Pons (tissue), 1 donor: ENCODE data around the gene PROSER3.
A peak's percentile ranks its signal among the peaks of the same experiment; 100 is the strongest.

ENCODE experiments used
- DNase-seq: peaks from one replicate; pipeline ENCODE4 v3.0.0-alpha.2; 2016; ENCODE audit warnings: low spot score

Gene PROSER3

DNA sequence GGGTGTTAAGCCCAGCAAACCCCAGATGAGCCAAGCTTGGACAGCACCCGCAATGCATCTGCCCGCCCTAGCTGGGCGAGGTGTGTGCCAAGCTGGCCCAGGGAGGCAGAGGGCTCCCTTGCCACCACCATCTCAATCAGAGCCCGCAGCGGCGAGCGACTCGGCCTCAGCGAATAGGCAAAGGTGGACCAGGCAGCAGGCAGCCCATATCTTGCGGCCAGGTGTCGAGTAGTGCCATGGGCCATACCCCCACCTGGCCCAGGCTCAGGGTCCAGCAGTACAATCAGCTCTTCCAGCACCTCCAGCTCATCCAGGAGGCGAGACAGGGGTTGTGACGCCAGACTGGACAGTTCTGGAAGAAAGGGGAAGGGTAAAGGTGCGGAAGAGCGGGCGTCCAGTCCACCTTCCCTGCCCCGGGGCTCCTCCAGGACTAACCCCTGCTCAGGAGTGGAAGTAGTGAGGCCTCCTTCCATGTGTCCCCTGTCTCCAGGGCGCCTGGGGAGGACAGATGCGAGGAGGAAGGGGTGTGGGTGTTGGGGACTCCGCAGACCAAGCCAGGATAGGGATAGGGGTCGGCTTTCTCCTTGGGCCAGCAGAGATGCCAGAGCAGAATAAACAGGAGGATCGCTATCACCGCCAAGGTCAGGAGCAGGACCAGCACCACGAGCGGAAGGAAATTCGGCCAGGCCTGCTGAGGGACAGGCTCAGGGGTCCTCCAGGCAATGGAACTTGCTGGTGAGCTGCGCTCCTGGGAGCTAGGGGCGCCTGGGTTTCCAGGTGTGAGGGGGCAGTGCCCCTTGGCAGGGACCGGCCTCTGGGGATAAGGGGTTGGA lies 18.5 kb upstream of the PROSER3 start:
- no peak for DNase-seq

DNA sequence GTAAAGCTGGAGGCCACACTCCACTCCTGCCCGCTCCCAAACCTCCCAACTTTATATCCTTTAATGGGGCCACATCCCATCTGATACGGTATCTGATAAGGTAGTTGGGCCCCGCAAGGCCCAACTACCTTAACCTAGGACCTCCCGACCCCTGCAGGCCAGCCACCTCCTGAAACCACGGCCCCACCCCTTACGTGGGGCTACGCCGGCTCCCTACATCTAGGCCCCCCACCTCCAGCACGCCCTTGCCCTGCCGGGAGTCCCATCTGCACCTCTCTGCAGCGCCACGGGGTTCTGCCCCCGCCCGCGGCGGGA lies 17.9 kb upstream of the PROSER3 start:
- DNase-seq: no peak

DNA sequence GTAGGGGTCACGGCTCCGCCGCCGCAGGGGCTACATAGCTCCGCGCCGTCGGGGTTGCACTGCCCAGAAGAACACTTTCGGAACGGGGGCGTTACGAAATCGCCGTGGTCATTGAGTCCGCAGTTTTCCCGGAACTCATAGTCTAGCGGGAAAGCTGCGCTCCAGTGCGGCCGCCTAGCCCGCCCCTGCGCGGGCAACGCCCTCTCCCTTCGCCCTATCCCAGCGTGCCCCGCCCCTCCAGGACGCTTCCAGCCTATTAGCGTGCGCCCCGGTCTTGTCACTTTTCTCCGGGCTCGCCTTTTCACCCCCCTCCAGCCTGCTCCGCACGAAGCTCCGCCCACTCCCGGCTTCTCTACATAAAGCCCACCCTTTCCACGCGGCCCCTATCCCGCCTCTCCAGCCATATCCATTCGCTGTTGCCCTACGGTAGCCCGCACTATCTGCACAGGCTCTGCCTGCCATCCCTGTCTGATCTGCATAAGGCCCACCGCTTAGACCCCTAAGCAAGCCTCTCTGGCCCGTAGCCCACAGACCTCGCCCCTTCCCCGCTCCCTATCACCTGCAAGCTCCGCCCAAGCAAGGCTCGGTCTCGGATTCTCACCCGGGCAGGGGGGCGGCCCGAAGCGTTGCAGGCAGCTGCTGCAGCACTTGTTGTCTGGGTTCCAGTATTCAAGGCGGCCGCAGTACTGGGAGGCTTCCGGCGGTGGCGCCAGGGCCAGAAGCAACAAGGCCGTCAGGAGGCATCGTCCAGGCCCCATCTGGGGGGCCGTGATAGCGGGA lies 17.4 kb upstream of the PROSER3 start:
- DNase-seq: peak; percentile 98

DNA sequence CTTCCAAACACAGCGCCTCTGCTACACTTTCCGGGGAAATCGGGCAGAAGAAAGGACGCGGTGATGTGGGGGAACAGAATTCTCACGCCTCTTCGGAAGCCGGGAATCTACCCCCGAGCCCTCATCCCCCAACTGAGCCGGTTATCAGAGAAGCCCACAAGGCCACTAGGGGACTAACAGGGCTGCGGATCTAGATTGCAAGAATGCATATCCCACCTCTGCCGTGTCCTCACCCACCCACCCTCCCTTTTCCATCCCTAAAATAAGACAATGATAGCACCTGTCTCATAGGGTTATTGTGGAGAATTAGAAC lies 16.8 kb upstream of the PROSER3 start:
- DNase-seq: no peak

DNA sequence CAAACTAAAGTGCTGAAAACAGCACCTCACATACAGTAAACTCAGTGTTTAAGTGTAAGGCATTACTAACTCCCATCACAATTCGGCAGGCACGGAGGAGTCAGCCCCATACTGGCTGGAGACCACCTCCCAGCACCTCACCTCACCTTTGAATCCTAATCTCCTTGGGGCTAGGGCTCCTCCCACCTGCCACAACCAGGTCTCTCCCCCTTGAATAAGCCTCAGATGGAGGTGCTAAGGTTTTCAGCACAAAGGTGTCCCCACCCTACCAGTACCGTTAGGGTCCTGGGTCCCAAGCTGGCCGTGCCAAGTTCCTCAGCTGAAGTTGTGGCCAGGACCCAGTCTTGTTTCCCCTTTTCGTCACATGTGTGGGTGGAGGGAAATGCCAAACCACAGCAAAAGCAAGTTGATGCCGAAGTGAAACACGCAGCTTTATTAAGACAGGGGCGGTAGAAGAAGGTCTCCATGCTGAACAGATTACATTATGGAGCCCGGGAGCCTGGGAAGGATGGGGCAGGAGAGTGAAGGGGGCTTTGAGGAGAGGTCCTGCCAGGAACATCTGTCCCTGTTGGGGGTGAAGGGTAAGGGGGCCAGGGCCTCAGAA lies 15.8 kb upstream of the PROSER3 start, which contains the start of gene IGFLR1:
Gene IGFLR1, minus strand, starts transcription at position 332 of the 604 bp plus-strand sequence. CDS start 1,272 bp downstream, outside the sequence.
- peak; percentile 74 for DNase-seq

DNA sequence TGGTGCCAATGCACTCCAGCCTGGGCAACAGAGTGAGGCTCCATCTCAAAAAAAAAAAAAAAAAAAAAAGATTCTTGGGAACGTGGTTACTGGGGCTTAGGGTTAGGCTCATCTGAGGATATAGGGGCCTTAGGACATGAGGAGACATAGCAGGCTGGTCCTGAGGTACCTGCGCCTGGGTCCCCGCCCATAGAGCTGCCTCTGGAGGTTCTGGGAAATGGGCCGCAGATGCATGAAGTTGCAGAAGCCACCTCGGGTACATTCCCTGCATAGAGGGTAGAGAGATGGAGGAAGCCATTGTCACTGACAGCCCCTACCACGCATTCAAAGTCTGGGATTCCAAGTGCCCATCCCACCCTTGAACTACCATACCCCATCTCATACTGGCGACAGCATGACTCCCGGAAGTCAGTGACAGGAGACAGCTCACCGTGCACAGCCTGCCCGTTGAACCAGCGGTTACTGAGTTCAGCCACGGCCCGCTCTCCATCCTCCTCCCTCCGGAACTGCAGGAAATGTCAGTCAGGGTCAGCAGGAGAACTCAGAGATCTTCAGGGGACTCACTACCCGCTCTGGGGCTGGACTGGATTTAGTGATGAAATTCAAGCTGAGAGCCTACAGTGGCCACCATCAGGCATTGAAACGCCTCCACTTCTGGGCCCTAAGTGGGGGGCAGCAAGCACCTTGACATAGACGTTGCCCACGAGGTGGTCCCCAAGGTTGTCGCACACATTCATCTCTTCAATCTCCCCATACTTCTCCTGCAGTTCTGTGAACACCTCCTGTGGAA lies 14.1 kb upstream of the PROSER3 start:
- DNase-seq: no peak

DNA sequence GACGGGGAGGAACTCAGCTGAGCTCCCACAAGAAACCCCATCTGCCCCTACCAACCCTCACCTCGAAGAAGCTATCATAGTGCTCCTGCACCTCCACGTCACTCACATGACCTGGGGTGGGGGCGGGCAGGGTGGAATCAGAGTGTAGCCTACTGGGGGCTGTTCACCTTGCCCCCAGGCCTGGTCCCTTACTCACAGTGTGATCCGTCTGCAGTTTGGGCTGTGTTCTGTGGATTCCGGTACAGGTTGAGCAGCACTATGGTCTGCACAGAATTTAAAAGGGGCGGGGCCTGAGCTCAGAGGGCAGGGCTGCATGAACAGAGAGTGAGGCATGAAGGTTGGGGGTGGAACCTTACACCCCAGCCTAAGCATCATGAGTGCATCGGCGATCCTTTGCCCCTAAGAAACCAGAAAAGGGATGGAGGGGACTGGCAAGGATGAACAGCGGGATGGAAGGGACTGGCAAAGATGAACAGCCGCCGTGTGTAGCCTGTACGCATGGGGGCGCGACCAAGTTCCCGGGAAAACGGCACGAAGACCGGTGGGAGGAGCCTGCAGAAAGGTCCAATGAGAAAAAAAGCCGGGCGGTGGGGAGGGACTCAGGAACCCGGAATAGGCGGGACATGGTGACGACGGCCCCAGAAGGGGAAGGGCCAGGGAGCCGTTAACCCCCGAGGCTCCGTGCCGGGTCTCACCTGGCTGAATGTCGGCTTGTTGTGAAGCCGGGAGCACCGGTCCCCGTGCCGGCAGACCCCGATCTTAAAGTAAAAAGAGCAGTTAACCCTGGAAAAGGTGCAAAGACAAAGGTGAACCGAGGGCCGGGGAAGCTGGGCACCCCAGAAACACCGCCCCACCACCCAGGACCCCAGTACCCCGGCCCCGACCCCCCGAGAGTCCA lies 13.3 kb upstream of the PROSER3 start:
- peak; percentile 97 for DNase-seq

DNA sequence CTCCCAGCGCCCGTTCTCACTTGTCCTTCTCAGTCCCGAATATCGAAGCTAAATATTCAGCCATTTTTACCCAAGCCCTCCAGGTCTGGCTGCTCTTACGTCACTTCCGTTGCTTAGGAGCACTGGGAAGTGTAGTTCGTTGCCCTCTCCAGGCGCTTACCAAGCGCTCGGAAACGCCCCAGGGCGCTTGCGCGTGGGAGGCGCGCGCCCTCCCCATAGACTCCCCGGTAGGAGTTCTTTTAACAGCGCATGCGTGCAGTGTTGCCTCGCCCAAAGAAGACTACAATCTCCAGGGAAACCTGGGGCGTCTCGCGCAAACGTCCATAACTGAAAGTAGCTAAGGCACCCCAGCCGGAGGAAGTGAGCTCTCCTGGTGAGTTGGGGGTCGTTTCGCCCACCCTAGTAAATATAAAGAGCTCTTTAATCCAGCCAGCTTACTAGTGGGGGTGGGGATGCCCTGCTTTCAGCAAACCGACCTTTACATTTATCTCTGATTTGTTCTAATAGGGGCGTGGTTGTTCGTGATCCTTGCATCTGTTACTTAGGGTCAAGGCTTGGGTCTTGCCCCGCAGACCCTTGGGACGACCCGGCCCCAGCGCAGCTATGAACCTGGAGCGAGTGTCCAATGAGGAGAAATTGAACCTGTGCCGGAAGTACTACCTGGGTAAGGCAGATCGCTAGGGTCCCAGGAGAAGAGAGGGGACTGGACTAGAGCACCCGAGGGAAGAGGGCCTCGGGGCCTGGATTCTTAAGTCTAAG lies 12.5 kb upstream of the PROSER3 start, which contains the start of the genes PSENEN and U2AF1L4:
Gene PSENEN, plus strand, starts transcription at position 324 of the 759 bp plus-strand sequence. Its CDS starts 280 bp downstream, at position 604.
Gene U2AF1L4, minus strand, starts transcription at position 91 of the 759 bp plus-strand sequence. Its CDS starts 27 bp downstream, at position 64.
- peak; percentile 100 for DNase-seq

DNA sequence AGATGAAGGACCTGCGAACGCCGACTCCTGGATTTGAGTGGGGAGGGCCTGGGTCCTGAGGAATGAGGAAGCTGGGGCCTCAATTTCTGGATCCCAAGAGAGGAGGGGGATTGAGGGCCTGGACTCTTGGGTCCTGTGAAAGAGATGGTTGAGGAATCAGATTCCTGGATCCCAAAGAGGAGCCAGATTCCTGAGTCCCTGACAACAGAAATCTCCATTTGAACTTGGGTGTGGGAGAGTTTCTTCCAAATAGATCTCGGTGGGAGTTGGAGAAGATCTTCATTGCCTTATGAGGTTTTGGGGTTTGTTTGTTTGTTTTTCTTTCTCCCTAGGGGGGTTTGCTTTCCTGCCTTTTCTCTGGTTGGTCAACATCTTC lies 11.9 kb upstream of the PROSER3 start:
- DNase-seq: no peak

DNA sequence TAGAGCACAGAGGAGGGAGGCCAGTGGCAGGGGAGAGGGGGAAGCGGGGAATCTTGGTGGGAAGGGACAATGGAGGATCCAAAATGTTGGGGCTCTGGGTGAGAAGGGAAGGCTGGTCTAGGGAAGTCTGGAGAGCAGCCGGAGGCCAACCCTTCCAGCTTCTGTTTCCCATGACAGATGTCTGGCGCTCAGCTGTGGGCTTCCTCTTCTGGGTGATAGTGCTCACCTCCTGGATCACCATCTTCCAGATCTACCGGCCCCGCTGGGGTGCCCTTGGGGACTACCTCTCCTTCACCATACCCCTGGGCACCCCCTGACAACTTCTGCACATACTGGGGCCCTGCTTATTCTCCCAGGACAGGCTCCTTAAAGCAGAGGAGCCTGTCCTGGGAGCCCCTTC lies 11.4 kb upstream of the PROSER3 start:
- no peak for DNase-seq

DNA sequence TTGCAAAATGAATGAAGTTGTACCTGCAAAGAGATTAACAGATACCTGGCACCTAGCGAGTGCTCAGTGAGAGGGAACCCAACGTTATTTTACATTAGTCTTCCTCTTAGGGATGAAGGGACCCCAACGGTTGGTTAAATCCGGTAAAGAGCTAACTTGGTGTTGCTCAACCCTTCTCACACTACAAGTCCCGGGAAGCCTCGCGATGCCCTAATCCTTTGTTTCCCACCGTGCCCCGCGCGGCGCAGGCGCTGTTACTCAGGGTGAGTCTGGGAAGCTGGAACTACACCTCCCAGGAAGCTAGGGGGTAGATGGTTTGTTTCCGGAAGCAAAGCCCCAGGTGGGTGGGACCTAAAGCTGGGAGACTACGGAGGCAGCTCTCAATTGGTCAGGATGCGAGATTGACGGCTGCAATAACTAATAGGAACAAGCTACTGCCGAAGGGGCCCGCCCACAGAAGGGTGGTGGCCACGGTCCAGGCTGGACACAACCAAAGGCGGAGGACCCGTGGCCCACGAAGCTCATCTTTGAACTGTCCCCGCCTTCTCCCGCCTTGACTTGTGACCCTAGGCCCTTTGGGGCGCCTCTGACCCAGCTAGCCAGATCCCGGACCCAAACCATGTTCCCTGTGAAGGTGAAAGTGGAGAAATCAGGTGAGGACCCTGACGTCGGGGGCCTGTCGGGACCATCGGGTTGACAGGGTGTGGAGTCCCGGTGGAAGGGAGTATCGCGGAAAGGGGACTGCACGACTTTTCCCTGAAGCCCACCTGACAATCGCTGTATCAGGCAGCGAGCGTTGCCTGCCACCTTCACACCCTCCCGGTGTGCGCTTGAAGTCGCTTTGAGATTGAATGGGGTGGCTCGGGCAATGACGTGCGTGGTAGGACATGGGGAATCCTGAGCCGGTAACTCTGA lies 9.6 kb upstream of the PROSER3 start, which contains the start of gene LIN37:
Gene LIN37, plus strand, starts transcription at position 471 of the 915 bp plus-strand sequence. Its CDS starts 149 bp downstream, at position 620.
- peak; percentile 100 for DNase-seq

DNA sequence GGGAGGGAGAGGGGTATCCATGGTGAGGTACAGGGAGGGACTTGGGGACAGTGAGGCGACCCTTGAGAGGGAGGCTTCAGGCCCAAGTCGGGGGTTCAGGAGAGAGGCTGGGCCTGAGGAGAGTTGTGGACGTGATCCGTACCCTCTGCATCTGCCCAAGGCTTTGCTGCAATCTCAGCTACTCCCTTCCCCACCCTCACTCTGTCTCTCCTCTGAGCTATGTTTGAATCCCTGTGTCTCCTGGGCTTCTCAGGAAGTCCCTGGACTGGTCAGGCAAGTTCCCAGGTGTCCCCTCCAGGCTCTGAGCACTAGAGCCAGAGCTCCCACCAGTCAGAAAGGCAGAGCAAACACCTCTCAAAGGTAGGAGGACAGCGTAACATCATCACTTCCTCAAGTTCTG lies 7.8 kb upstream of the PROSER3 start:
- DNase-seq: no peak

DNA sequence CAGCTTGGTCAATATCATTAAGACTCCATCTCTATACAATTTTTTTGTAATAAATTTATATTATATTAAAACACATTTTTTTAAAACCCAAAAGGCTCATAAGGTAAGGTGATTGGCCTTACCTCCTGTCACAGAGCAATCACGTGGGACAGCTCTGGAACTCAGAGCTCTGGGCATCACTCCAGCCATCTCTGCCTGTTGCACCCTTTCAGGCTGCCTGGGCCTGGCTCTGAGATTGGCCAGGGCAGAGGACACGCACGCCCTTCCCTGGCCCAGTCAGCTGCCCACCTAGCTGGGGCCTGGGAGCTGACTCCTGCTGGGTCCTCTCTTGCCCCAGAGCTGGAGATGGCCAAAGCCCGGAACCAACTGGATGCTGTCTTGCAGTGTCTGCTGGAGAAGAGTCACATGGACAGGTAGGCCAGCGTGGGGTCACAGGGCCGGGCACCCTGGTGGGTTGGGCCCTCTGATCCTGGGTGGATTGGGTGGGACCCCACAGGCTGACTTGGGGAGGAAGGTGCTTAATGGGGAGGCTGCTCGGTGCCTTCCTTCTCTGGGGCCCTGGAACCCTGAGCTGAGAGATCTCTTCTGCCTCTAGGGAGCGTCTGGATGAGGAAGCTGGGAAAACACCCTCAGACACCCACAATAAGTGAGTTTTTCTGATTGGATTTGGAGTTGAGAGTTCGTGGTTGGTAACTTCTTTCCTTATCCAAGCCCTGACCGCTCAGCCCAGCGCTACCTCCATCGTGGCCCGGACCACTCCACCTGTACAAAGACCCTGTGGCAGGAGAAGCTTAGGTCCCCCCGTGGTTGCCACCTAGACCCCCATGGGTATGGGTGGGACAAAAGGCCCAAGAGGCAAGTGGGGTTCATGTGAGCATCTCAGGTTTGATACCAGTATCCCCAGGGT lies 5.9 kb upstream of the PROSER3 start:
- no peak for DNase-seq

DNA sequence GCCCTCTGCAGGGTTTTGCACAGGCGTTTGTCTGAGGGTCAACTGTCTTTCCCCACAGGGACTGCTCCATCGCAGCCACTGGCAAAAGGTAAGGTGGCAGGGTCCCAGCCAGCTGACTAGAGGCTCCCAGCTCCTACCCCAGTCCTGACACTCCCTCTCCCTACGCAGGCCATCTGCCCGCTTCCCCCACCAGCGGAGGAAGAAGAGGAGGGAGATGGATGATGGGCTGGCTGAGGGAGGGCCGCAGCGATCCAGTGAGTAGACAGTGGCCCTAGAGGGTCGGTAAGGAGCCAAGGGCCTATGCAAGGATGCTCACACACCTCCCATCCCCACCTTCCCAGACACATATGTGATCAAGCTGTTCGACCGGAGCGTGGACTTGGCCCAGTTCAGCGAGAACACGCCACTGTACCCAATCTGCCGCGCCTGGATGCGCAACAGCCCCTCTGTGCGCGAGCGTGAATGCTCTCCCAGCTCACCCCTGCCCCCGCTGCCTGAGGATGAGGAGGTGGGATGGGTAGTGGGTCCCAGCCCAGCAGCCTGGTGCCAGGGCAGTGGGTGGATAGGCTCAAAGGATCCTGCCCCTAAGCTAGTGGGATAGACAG lies 5.1 kb upstream of the PROSER3 start:
- DNase-seq: no peak

DNA sequence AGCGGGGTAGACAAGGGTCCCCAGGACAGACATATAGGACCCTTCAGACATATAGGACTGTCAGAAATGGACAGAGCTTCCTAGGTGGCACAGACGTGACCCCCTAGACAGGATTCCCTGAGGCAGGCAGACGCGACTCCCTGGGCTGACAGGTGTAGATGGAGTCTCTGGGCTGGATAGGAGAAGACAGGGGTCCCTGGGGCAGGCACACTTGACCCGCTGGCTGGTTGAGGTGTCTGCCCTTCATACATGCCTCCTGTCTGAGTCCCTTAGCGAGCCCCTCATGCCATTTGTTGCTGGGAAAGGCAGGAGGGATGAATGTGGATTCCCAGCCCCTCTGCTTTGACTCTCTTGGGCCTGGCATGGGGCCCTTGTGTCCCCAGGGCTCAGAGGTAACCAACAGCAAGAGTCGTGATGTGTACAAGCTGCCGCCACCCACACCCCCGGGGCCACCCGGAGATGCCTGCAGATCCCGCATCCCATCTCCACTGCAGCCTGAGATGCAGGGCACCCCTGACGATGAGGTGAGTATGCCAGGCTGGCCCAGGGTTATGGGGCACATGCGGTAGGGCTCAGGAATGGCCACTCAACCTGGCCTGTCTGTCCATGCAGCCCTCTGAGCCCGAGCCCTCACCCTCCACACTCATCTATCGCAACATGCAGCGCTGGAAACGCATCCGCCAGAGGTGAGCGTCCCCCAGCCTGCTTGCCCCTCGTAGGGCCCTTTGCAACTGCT lies 4.2 kb upstream of the PROSER3 start:
- no peak for DNase-seq

DNA sequence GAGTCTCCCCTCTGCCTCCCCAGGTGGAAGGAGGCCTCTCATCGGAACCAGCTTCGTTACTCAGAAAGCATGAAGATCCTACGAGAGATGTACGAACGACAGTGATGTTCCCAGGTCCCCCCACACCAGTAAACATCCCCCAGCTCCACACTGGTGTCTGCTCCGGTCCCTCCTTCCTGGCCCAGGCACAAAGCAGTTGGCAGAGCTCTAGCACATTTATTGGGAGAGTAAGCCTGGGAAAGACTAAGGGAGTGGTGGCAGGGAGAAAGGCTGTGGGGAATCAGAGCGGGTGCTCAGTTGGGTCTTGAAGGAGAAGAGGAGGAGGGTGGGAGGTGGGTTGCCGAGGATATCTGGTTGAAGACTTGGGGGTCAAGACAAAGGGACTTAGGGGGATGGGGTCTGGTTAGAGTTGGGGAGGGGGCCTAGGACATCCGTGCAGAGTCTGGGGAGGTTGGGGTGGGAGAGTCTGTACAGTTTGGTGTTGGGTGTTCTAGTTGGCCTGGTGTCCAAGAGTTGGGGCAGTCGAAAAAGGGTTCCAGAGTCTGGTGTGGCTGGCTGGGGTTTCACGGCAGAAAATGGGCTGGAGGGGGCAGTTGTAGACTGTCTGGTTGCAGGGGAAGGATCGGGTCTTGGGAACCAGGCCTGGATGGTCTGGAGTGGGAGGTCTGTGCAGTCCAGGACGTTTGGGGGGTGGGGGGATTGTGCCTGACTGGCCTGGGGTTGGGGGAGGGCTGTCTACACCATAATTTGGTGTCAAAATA lies 3.4 kb upstream of the PROSER3 start:
- DNase-seq: no peak
